GM21737 (cell line): Measurements from ENCODE around the gene LIX1.
"Not testable (repeated sequence)": the region's sequence is repeated elsewhere in the genome, so short reads cannot be mapped to it uniquely, and the experiment has no call there.

Experiments
- ATAC-seq: cut with Tn5 transposase; IDR thresholded peaks from one replicate; pipeline ENCODE4 v1.9.1; 2021; ENCODE audit warnings: mild to moderate bottlenecking, moderate library complexity; ENCODE audit not compliant: unreplicated experiment

The LIX1 gene

DNA sequence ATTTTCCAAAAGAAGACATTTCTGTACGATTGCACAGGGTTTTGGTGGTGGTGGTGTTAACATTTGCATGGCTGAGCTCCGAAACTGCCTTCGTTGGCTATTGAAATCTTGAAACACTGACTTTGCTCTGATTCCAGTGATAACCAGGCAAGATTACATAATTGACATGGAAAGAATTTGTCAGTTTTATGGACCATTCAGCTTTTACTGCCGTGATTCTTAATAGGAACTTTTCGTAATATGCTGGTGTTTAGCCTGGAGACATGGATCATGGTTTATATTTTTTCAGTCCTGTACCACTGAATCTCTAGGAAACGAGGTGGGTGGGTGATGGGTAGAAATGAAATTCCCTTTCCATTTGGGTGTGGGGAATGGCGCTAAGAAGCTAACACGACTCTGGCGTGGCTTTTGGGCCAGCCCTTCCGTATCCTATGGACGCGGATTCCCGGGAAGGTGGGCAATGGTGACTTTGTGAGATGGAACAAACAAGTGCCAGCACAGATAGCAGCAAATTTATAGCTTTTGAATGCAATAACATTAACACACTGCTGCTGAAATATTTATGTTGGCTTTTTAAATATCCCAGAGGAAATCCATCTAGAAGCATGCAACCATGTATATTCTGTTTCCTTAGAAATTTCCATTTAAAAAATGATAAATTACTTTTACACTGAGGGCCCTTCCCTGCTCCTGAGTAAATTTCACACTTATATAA lies 36.8 kb downstream of the LIX1 start:
- ATAC-seq, result no peak

- ATAC-seq, result no peak
Observed at GRCh38 chr5:97102010-97102470, 40.4 kb downstream of the LIX1 start.

DNA sequence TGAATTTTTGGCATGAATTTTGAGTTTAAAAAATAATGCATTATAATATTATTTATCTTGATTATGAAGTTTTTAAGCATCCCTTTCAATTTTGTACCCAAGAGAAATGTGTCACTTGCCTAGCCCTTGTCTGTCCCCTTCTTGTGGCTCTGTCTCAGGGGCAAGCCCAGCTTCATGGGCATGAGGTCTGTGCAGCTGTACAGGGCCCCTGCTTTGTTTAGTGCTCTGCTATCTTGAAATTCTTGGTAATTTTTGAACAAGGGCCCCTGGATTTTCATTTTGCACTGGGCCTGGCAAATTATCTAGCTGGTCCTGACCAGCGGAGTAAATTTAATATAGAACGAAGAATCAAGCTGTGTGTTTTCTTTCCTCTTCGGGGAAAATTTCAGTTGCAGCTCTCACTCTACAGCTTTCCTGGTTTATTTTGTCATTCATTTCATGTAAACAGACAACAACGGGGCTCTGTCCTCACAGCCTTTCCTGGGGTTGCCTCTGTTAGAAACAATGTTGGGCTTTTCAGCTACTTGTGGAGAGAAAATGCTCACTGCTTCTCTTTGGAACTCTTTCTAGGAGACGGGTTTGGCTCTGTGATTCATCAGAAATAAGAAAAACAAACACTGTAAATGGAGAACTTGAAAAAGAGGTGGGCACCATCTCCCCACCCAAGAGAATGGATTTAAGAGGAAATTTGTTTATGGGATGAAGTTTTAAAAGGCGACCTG lies 41.1 kb downstream of the LIX1 start:
- ATAC-seq, result no peak

DNA sequence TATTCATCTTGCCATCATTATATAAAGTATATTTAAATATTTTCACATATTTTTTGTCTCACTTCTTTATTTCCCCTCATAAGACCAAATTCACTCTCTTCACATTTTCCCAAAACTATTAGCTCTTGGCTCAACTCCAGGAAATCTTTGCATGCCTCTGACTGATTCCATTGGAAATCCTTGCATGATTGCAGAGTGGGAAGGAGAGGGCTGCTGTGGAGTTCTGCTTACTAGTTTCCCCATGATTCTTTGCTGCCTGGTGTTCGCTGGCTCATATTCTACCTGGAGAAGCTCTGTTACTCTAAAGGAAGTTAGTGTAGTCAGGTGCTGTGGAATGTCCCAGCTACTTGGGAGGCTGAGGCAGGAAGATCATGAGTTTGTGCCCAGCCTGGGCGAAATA lies 41.9 kb downstream of the LIX1 start:
- no peak for ATAC-seq

DNA sequence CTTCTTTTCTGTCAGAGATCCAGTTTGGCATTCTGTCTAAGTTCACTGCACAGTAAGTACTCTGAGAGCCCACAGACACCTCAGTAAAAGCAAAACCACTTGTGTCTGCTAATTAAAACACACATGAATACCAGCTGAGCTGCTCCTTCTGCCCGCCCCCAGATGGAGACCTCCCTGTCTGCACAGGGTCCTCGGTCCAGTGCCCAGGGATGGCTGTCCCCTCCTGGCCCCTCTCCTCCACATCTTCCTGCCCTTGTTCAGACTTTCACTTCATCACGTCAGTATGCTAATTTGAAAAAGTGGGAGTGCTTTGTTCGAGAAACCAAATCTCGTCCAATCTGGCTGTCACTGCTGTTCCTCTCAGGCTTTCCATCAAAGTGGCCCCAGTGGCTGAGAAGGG lies 43.5 kb downstream of the LIX1 start:
- ATAC-seq, result no peak

- ATAC-seq, result no peak
Observed at GRCh38 chr5:97097326-97098230, 44.8 kb downstream of the LIX1 start.

- no peak for ATAC-seq
Observed at GRCh38 chr5:97096846-97097245, 45.6 kb downstream of the LIX1 start.

DNA sequence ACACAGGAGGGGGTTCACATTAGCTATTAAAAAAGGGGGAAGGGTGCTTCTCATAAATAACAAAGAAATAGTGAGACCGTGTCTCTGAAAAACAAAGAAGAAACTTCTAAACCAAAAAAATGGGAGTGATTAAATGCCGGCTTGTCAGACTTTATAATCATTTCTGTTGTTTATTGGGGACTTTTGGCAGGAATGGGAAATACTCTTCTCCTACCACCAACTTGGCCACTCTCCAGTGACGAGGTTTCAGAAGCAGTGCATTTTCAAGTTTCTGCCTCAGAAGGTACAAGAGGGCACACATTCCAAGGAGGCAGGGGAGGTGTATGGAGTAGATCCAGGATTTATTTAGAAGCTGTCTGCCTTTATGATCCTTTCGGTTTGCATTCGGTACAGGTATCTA lies 46.2 kb downstream of the LIX1 start:
- ATAC-seq, result no peak

DNA sequence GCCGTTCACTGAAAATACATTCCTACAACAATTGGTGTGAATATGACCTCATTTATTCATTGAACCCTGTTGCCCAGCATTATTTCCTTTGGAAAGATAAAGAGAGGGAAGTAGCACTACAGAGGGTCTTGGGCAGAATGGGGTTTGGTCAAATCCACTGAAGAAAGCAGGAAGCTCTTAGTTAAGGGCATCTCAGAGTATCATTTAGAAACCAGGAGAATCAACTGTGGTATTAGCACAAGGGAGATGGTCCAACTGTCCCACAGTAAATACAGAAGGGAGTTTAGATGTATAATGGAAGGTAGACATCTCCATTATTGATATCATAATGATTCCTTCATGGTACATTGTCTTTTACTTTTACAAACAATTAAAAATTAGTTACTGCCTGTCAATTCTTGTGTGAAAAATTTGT lies 47.1 kb downstream of the LIX1 start:
- ATAC-seq, result peak; percentile 37

GRCh38 chr5:97094579-97095317 lies 47.7 kb downstream of the LIX1 start:
- ATAC-seq, result peak; percentile 99

GRCh38 chr5:97093193-97093592 lies 49.2 kb downstream of the LIX1 start:
- no peak for ATAC-seq

DNA sequence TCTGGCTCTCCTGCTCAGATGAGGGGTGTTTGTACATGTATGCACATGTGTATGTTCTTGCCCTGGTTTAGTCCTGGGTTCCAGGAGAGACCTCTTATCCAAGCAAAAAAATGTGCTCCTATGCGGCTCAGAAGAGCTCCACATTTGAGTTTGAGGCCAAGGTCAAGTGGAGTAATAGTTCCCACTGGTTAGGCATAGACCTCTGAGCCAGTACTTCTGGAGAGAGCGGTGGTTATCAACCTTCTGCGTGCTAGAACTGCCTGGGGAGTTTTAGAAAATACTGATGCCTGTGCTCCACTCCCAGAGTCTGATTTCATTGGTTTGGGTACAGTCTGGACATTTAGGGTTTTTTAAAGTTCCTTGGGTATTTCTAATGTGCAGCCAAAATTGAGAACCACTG lies 51.5 kb downstream of the LIX1 start:
- no peak for ATAC-seq

DNA sequence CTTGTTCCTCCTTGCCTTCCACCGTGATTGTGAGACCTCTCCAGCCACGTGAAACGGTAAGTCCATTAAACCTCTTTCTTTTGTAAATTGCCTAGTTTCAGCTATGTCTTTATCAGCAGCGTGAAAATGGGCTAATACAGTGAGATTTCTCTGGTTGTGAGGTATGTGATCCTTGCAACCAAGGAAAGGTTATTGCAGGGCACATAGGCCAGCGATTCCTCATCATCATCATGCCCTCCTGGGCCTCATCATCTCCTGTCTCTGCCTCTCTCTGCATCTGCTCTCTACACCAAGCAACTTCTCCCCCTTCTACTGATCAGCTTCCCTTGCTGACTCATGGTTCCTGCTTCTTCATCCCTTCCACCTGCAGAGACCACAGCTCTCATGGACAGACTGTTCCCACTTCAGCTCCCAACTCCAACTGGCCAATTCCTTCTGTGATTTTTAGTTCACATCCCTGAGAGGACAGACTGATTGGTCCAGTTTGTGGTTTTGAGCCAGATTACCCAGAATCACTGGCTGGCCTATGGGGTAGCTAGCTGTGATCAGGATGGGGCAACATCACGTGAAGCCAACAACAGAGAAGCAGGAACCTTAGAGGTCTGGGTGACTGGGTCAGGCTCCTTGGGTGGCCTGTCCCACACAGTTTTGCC lies 53.1 kb downstream of the LIX1 start:
- ATAC-seq, result no peak

GRCh38 chr5:97088774-97089148 lies 53.6 kb downstream of the LIX1 start:
- no peak for ATAC-seq

- ATAC-seq, result no peak
Observed at GRCh38 chr5:97087138-97087537, 55.3 kb downstream of the LIX1 start.

GRCh38 chr5:97085459-97086181 lies 56.8 kb downstream of the LIX1 start:
- ATAC-seq, result no peak

DNA sequence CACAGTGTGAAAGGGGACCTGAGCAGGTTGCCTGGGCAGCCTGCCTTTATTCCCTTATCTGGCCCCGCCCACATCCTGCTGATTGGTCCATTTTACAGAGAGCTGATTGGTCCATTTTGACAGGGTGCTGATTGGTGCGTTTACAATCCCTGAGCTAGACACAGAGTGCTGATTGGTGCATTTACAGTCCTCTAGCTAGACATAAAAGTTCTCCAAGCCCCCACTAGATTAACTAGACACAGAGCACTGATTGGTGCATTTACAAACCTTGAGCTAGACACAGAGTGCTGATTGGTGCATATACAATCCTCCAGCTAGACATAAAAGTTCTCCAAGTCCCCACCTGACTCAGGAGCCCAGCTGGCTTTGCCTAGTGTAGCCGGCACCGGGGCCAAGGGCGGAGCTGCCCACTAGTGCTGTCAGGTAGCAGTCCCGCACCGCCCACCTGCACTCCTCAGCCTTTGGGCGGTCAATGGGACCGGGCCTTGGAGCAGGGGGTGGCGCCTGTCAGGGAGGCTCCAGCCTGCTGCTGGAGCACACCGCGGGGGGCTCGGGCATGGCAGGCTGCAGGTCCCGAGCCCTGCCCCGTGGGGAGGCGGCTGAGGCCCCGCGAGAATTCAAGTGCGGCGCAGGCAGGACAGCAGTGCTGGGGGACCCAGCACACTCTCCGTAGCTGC lies 57.5 kb downstream of the LIX1 start:
- ATAC-seq, result not testable (repeated sequence)

DNA sequence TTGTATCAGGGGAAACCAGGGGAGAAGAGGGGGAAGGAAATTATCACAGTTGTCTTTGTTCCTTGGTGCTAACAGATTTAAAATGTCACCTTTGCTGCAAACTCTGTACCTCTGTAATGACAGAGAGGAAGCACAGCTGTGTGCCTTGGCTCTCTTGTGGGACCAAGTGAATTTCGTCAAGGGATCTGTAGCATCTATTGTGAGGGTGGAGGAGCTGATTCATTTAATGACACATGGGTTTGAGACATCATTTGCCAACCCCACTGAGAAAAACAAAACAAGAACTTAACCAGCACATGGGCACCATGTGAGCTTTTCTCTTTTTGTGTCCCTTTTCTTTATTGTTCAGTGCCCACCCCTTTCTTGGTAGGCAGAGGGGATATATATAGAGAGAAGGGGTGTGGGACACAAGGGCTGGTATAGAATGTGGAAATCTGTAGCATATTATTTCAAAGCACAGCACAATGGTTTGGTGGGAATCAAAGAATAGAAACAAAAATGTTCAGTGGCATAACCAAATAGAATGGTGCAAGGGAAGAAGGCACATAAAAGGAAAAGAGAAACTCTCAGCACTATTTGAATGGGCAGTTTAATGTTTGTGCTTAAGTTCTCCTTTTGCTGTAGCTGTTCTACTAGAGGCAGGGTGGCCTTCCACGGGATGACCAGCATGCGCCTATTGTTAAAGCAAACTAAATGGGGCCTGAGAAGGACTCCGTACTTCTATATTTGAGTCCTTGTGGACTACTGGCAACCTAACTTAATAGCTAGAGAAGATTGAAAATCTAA lies 63.3 kb downstream of the LIX1 start:
- ATAC-seq, result no peak
